ENCODE results near the gene CCR5.

CCR5 gene

DNA sequence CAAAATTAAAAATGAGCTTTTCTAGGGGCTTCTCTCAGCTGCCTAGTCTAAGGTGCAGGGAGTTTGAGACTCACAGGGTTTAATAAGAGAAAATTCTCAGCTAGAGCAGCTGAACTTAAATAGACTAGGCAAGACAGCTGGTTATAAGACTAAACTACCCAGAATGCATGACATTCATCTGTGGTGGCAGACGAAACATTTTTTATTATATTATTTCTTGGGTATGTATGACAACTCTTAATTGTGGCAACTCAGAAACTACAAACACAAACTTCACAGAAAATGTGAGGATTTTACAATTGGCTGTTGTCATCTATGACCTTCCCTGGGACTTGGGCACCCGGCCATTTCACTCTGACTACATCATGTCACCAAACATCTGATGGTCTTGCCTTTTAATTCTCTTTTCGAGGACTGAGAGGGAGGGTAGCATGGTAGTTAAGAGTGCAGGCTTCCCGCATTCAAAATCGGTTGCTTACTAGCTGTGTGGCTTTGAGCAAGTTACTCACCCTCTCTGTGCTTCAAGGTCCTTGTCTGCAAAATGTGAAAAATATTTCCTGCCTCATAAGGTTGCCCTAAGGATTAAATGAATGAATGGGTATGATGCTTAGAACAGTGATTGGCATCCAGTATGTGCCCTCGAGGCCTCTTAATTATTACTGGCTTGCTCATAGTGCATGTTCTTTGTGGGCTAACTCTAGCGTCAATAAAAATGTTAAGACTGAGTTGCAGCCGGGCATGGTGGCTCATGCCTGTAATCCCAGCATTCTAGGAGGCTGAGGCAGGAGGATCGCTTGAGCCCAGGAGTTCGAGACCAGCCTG, 984 bp downstream of the CCR5 start:
- Histone ChIP-seq H3K9me3 (replicated peaks; ENCODE audit: insufficient read depth, low read length) (no peaks in the 10 kb centered on the region), H3K79me2 (ENCODE audit: low read length) (no peaks in the 10 kb centered on the region), H3F3A (ENCODE audit: insufficient read depth, low read length) (0 out of 2 replicates have a peak, but pooled peaks cover 7% of the 10 kb centered on the region), H3K4me1 (ENCODE audit: low read length) (peaks cover 72% of the 10 kb centered on the region), H3K36me3 (replicated peaks; ENCODE audit: insufficient read depth, low read length) (no peaks in the 10 kb centered on the region), H4K20me1 (ENCODE audit: insufficient read depth, low read length) (no peaks in the 10 kb centered on the region), H3K4me2 (ENCODE audit: low read depth, low read length) (peak overlapping the region; percentile 23; the same call in 1 of the 2 replicates), H3K27ac (ENCODE audit: low read length) (peak overlapping the region; percentile 42; the same call in 1 of the 2 replicates), H2AFZ (ENCODE audit: low read length) (no peak overlapping the region), H3K4me3 (ENCODE audit: low read length) (no peak overlapping the region), H3K9ac (ENCODE audit: low read length) (peak overlapping the region; percentile 34; the same call in 1 of the 2 replicates), H3K27me3 (replicated peaks; ENCODE audit: insufficient read depth, low read length) (no peaks in the 10 kb centered on the region), H3K9me2 (replicated peaks; ENCODE audit: insufficient read depth, low read length) (no peaks in the 10 kb centered on the region)
- DNase-seq, result no peak
- TF ChIP-seq EZH2 (optimal IDR thresholded peaks at IDR 0.05; ENCODE audit: low read depth, low read length), result no peak
- no peak for TF ChIP-seq CTCF (IDR thresholded peaks at IDR 0.05; ENCODE audit: low read length)
- no peak for TF ChIP-seq EZH2phosphoT487 (IDR thresholded peaks at IDR 0.05; ENCODE audit: low read length)

DNA sequence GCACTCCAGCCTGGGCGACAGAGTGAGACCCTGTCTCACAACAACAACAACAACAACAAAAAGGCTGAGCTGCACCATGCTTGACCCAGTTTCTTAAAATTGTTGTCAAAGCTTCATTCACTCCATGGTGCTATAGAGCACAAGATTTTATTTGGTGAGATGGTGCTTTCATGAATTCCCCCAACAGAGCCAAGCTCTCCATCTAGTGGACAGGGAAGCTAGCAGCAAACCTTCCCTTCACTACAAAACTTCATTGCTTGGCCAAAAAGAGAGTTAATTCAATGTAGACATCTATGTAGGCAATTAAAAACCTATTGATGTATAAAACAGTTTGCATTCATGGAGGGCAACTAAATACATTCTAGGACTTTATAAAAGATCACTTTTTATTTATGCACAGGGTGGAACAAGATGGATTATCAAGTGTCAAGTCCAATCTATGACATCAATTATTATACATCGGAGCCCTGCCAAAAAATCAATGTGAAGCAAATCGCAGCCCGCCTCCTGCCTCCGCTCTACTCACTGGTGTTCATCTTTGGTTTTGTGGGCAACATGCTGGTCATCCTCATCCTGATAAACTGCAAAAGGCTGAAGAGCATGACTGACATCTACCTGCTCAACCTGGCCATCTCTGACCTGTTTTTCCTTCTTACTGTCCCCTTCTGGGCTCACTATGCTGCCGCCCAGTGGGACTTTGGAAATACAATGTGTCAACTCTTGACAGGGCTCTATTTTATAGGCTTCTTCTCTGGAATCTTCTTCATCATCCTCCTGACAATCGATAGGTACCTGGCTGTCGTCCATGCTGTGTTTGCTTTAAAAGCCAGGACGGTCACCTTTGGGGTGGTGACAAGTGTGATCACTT, 2.0 kb downstream of the CCR5 start:
- Histone ChIP-seq H2AFZ (ENCODE audit: low read length) (no peak overlapping the region), H3K27me3 (replicated peaks; ENCODE audit: insufficient read depth, low read length) (no peaks in the 10 kb centered on the region), H3K4me2 (ENCODE audit: low read depth, low read length) (0 out of 2 replicates have a peak overlapping the region, but pooled peaks have one; percentile 23), H3K36me3 (replicated peaks; ENCODE audit: insufficient read depth, low read length) (no peaks in the 10 kb centered on the region), H3K4me3 (ENCODE audit: low read length) (no peak overlapping the region), H3K9me3 (replicated peaks; ENCODE audit: insufficient read depth, low read length) (no peaks in the 10 kb centered on the region), H3K4me1 (ENCODE audit: low read length) (peaks cover 71% of the 10 kb centered on the region), H3K9me2 (replicated peaks; ENCODE audit: insufficient read depth, low read length) (no peaks in the 10 kb centered on the region), H4K20me1 (ENCODE audit: insufficient read depth, low read length) (no peaks in the 10 kb centered on the region), H3K27ac (ENCODE audit: low read length) (no peak overlapping the region), H3K9ac (ENCODE audit: low read length) (no peak overlapping the region), H3F3A (ENCODE audit: insufficient read depth, low read length) (0 out of 2 replicates have a peak, but pooled peaks cover 7% of the 10 kb centered on the region), H3K79me2 (ENCODE audit: low read length) (no peaks in the 10 kb centered on the region)
- peak; percentile 79 for DNase-seq
- TF ChIP-seq CTCF (IDR thresholded peaks at IDR 0.05; ENCODE audit: low read length) (peak; percentile 93), EZH2 (optimal IDR thresholded peaks at IDR 0.05; ENCODE audit: low read depth, low read length) (no peak)

DNA sequence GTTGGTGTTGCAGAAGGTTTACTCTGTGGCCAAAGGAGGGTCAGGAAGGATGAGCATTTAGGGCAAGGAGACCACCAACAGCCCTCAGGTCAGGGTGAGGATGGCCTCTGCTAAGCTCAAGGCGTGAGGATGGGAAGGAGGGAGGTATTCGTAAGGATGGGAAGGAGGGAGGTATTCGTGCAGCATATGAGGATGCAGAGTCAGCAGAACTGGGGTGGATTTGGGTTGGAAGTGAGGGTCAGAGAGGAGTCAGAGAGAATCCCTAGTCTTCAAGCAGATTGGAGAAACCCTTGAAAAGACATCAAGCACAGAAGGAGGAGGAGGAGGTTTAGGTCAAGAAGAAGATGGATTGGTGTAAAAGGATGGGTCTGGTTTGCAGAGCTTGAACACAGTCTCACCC, 4.0 kb downstream of the CCR5 start:
- H2AFZ ChIP-seq (ENCODE audit: low read length), result no peak overlapping the region
- TF ChIP-seq EZH2phosphoT487 (IDR thresholded peaks at IDR 0.05; ENCODE audit: low read length), result no peak
- no peak for TF ChIP-seq EZH2 (optimal IDR thresholded peaks at IDR 0.05; ENCODE audit: low read depth, low read length)
- TF ChIP-seq CTCF (IDR thresholded peaks at IDR 0.05; ENCODE audit: low read length), result no peak
- no peaks in the 10 kb centered on the region for H3K9me2 ChIP-seq (replicated peaks; ENCODE audit: insufficient read depth, low read length)
- no peak overlapping the region for H3K4me2 ChIP-seq (ENCODE audit: low read depth, low read length)
- H3F3A ChIP-seq (ENCODE audit: insufficient read depth, low read length), result peaks cover 7% of the 10 kb centered on the region; the same call in 1 of the 2 replicates
- H3K9ac ChIP-seq (ENCODE audit: low read length), result no peak overlapping the region
- H3K27ac ChIP-seq (ENCODE audit: low read length), result no peak overlapping the region
- no peak for DNase-seq
- no peaks in the 10 kb centered on the region for H4K20me1 ChIP-seq (ENCODE audit: insufficient read depth, low read length)
- no peaks in the 10 kb centered on the region for H3K9me3 ChIP-seq (replicated peaks; ENCODE audit: insufficient read depth, low read length)
- no peaks in the 10 kb centered on the region for H3K36me3 ChIP-seq (replicated peaks; ENCODE audit: insufficient read depth, low read length)
- H3K4me3 ChIP-seq (ENCODE audit: low read length), result no peak overlapping the region
- no peaks in the 10 kb centered on the region for H3K27me3 ChIP-seq (replicated peaks; ENCODE audit: insufficient read depth, low read length)
- H3K4me1 ChIP-seq (ENCODE audit: low read length), result peaks cover 58% of the 10 kb centered on the region
- H3K79me2 ChIP-seq (ENCODE audit: low read length), result no peaks in the 10 kb centered on the region

All from MM.1S (cell line).